DOHH2 (cell line): ENCODE results near the gene DENND6B.
A peak's percentile ranks its signal among the peaks of the same experiment; 100 is the strongest.
"Not testable (repeated sequence)": the region's sequence is repeated elsewhere in the genome, so short reads cannot be mapped to it uniquely, and the experiment has no call there.

Source experiments
- H3F3A ChIP-seq: fragments of 200-600 bp; sonication (generic), shearing (Covaris generic); 2 replicates; pipeline ENCODE4 v1.6.0; 2016; ENCODE audit warnings: antibody characterized with exemption, mild to moderate bottlenecking; ENCODE audit not compliant: control insufficient read depth, insufficient read depth
- H3K27ac ChIP-seq: fragments of 200-600 bp; sonication (generic); 2 replicates; pipeline ENCODE4 v1.5.1; 2014; ENCODE audit warnings: low read depth, mild to moderate bottlenecking, low read length, moderate library complexity
- H3K27me3 ChIP-seq: fragments of 200-600 bp; sonication (generic); 2 replicates; pipeline ENCODE4 v1.6.1; 2014; ENCODE audit warnings: mild to moderate bottlenecking, low read length, mixed read lengths; ENCODE audit not compliant: control insufficient read depth
- H3K36me3 ChIP-seq: fragments of 200-600 bp; sonication (generic); 2 replicates; pipeline ENCODE4 v1.6.1; 2014; ENCODE audit warnings: mild to moderate bottlenecking, low read length, moderate library complexity, mixed read lengths; ENCODE audit not compliant: control insufficient read depth
- H3K4me1 ChIP-seq: fragments of 200-600 bp; sonication (generic); 2 replicates; pipeline ENCODE4 v1.6.1; 2014; ENCODE audit warnings: mild to moderate bottlenecking, low read length, mixed read lengths; ENCODE audit not compliant: control insufficient read depth
- H3K4me2 ChIP-seq: fragments of 200-600 bp; sonication (generic); 2 replicates; pipeline ENCODE4 v1.6.0; 2014; ENCODE audit warnings: mild to moderate bottlenecking, low read length, moderate library complexity
- H3K4me3 ChIP-seq: fragments of 200-600 bp; sonication (generic); 2 replicates; pipeline ENCODE4 v1.5.1; 2014; ENCODE audit warnings: mild to moderate bottlenecking, low read length, mixed read lengths
- H3K79me2 ChIP-seq: fragments of 200-600 bp; sonication (generic); 2 replicates; pipeline ENCODE4 v1.6.1; 2014; ENCODE audit warnings: mild to moderate bottlenecking, low read length, mixed read lengths; ENCODE audit not compliant: control insufficient read depth
- H3K9me2 ChIP-seq: fragments of 200-600 bp; sonication (generic); replicated peaks from 2 replicates; pipeline ENCODE4 v1.6.1; 2014; ENCODE audit warnings: mild to moderate bottlenecking, low read length, mixed read lengths; ENCODE audit not compliant: control insufficient read depth
- H3K9me3 ChIP-seq: fragments of 200-600 bp; sonication (generic); 2 replicates; pipeline ENCODE4 v1.6.1; 2014; ENCODE audit warnings: antibody characterized with exemption, low read length, mixed read lengths; ENCODE audit not compliant: control insufficient read depth, insufficient read depth
- H4K20me1 ChIP-seq: fragments of 200-600 bp; sonication (generic); 2 replicates; pipeline ENCODE4 v1.6.0; 2014; ENCODE audit warnings: low read depth, mild to moderate bottlenecking, antibody characterized with exemption, low read length, moderate library complexity; ENCODE audit not compliant: control insufficient read depth, insufficient read depth
- EZH2phosphoT487 ChIP-seq: fragments of 200-600 bp; sonication (generic); IDR thresholded peaks from 2 replicates; pipeline ENCODE4 v1.6.1; 2017; ENCODE audit warnings: borderline replicate concordance, mild to moderate bottlenecking, antibody characterized with exemption, low read length, moderate library complexity, mixed read lengths
- TF ChIP-seq, protein P1 (sequence below): fragments of 200-600 bp; sonication (generic); IDR thresholded peaks from one replicate; pipeline ENCODE4 v1.5.1; 2014; ENCODE audit warnings: antibody characterized with exemption, mild to moderate bottlenecking, low read depth, low read length; ENCODE audit not compliant: poor library complexity, severe bottlenecking

DENND6B gene

DNA sequence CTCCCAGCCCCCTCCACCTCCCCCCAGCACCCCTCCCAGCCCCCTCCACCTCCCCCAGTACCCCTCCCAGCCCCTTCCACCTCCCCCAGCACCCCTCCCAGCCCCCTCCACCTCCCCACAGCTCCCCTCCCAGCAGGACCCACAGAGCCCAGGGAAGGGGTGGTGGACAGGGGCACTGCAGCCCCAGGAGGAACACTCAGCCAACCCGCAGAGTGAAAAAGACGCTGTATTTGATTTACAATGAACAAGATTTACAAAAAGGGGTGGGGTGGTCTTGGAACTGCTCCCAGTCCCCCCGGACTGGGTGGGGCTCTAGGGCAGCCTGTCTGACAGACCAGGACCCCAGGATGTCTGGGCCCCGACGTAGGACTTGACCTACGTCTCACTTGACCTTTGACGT is 52.0 kb downstream of the DENND6B start:
- Histone ChIP-seq H3K4me1 (peaks cover 30% of the 10 kb centered on the region), H3K9me2 (no peaks in the 10 kb centered on the region), H3K27me3 (0 out of 2 replicates have a peak, but pooled peaks cover 3% of the 10 kb centered on the region), H4K20me1 (peaks cover 3% of the 10 kb centered on the region; the same call in 1 of the 2 replicates), H3F3A (peaks cover 13% of the 10 kb centered on the region), H3K79me2 (no peaks in the 10 kb centered on the region), H3K9me3 (peaks cover 8% of the 10 kb centered on the region; the same call in 1 of the 2 replicates), H3K36me3 (peaks cover 52% of the 10 kb centered on the region), H3K4me3 (no peak overlapping the region), H3K27ac (no peak overlapping the region), H3K4me2 (no peak overlapping the region)
- no peak for TF ChIP-seq EZH2phosphoT487
- TF ChIP-seq, protein P1, sequence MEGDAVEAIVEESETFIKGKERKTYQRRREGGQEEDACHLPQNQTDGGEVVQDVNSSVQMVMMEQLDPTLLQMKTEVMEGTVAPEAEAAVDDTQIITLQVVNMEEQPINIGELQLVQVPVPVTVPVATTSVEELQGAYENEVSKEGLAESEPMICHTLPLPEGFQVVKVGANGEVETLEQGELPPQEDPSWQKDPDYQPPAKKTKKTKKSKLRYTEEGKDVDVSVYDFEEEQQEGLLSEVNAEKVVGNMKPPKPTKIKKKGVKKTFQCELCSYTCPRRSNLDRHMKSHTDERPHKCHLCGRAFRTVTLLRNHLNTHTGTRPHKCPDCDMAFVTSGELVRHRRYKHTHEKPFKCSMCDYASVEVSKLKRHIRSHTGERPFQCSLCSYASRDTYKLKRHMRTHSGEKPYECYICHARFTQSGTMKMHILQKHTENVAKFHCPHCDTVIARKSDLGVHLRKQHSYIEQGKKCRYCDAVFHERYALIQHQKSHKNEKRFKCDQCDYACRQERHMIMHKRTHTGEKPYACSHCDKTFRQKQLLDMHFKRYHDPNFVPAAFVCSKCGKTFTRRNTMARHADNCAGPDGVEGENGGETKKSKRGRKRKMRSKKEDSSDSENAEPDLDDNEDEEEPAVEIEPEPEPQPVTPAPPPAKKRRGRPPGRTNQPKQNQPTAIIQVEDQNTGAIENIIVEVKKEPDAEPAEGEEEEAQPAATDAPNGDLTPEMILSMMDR: no peak

DNA sequence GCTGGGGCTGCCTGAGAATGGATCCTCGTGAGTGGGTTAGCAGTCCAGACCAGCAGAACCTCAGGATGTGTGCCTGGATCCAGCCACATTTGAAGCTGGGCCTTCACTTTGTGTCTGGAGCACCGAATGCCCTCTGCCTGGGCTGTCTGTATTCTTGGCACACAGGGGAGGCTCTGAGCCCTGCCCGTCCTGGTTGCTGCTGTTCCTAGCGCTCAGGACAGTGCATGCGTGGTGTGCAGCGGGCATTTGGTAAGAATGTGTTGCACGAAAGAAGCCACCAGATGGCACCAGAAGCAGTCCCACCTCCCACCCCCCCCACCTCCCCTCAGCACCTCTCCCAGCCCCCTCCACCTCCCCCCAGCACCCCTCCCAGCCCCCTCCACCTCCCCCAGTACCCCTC is 52.5 kb downstream of the DENND6B start:
- Histone ChIP-seq H3K9me2 (no peaks in the 10 kb centered on the region), H3K4me1 (peaks cover 35% of the 10 kb centered on the region), H4K20me1 (peaks cover 3% of the 10 kb centered on the region; the same call in 1 of the 2 replicates), H3K79me2 (no peaks in the 10 kb centered on the region), H3K27me3 (0 out of 2 replicates have a peak, but pooled peaks cover 3% of the 10 kb centered on the region), H3K9me3 (peaks cover 8% of the 10 kb centered on the region; the same call in 1 of the 2 replicates), H3K4me2 (no peak overlapping the region), H3F3A (peaks cover 13% of the 10 kb centered on the region), H3K27ac (no peak overlapping the region), H3K36me3 (peaks cover 48% of the 10 kb centered on the region), H3K4me3 (no peak overlapping the region)
- TF ChIP-seq, protein P1: peak; percentile 32
- no peak for TF ChIP-seq EZH2phosphoT487

GRCh38 chr22:50273781-50274180 is 53.0 kb downstream of the DENND6B start:
- peaks cover 40% of the 10 kb centered on the region for H3K4me1 ChIP-seq
- H4K20me1 ChIP-seq, H3K9me2 ChIP-seq, H3K27me3 ChIP-seq, H3K79me2 ChIP-seq, H3K4me2 ChIP-seq, H3K27ac ChIP-seq, H3K9me3 ChIP-seq, H3K4me3 ChIP-seq: not testable (repeated sequence)
- H3F3A ChIP-seq: peaks cover 13% of the 10 kb centered on the region
- H3K36me3 ChIP-seq: peaks cover 42% of the 10 kb centered on the region

DNA sequence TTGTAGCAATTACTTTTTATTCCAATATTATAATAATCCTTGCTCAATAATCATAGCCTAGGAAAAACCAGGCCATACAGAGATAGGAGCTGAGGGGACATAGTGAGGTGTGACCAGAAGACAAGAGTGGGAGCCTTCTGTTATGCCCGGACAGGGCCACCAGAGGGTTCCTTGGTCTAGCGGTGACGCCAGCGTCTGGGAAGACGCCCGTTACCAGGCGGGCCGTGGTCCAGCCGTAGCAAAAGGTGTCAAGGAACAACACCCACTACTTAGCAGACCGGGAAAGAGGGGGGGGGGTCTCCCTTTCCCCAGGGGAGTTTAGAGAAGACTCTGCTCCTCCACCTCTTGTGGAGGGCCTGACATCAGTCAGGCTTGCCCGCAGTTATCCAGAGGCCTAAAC is 53.5 kb downstream of the DENND6B start:
- H3K79me2 ChIP-seq, H3K4me2 ChIP-seq, H3K9me3 ChIP-seq, H3K9me2 ChIP-seq, H3K27me3 ChIP-seq, H3K4me3 ChIP-seq, H4K20me1 ChIP-seq, H3K27ac ChIP-seq: not testable (repeated sequence)
- Histone ChIP-seq H3F3A (peaks cover 13% of the 10 kb centered on the region), H3K36me3 (peaks cover 38% of the 10 kb centered on the region), H3K4me1 (peaks cover 44% of the 10 kb centered on the region)
